Heart right ventricle (tissue), 16 donors: Measurements from ENCODE around the gene ULK4. TPM values are rescaled to one million over a fixed set of nuclear protein-coding genes. Genes with fewer than 3 reads are reported as not detected.

Source experiments
- ATAC-seq, 8 donors: fragments of 200-7000 bp; cut with Tn5 transposase; one replicate each; pipeline ENCODE4 v1.9.1; 2020; ENCODE audit warnings: mild to moderate bottlenecking in 8 of 8, moderate library complexity in 8 of 8, moderate number of reproducible peaks in 1 of 8
- DNase-seq, 2 donors: peaks; one replicate each; pipeline ENCODE4 v3.0.0-alpha.2; 2020
- H3K27ac ChIP-seq, 10 donors: fragments of 200-600 bp; sonication (generic) in 2 of 10; one replicate each; pipeline versions ENCODE4 v1.5.0 to v1.8.0; 2020 to 2022; ENCODE audit warnings: mild to moderate bottlenecking in 3 of 10
- H3K27me3 ChIP-seq, 7 donors: fragments of 200-600 bp; one replicate each; pipeline ENCODE4 v1.8.0; 2021 to 2022; ENCODE audit warnings: mild to moderate bottlenecking in 2 of 7
- H3K36me3 ChIP-seq, 9 donors: fragments of 200-600 bp; sonication (generic) in 1 of 9; one replicate each; pipeline versions ENCODE4 v1.5.0 to v1.8.0; 2020 to 2022; ENCODE audit warnings: mild to moderate bottlenecking in 2 of 9
- H3K4me1 ChIP-seq, 9 donors: fragments of 200-600 bp; sonication (generic) in 1 of 9; one replicate each; pipeline versions ENCODE4 v1.5.0 to v1.8.0; 2020 to 2022; ENCODE audit warnings: mild to moderate bottlenecking in 4 of 9
- H3K4me3 ChIP-seq, 10 donors: fragments of 200-600 bp; sonication (generic) in 2 of 10; one replicate each; pipeline versions ENCODE4 v1.5.0 to v1.8.0; 2020 to 2022; ENCODE audit warnings: mild to moderate bottlenecking in 7 of 10, moderate library complexity in 2 of 10
- H3K9me3 ChIP-seq, 11 donors: fragments of 200-600 bp in 10 of 11; sonication (generic) in 2 of 11; one replicate each; pipeline versions ENCODE4 v1.5.0 to v1.8.0; 2013 to 2022; ENCODE audit warnings: mild to moderate bottlenecking in 2 of 11, control low read depth in 1 of 11, moderate library complexity in 1 of 11
- WGBS, 2 donors: extraction: QIAGEN DNeasy Blood & Tissue Kit; methylation state at CpG; one replicate each; pipeline ENCODE4 v1.1.7; 2013; ENCODE audit warnings: inconsistent platforms in 1 of 2; 5-methylcytosine and 5-hydroxymethylcytosine counted together
- intact Hi-C, 10 donors: fragments of 100-400 bp; cut with DNase I; formaldehyde crosslinking; loops; one replicate each; pipeline versions ENCODE4 v1.11.1 to v1.14.2; 2022
- polyA plus RNA-seq, 2 donors: library from polyadenylated mRNA; stranded (reverse); fragments of 200-250 nt; gene quantifications; one replicate each; pipeline ENCODE4 v1.2.3, GENCODE V29; 2013
- total RNA-seq, 10 donors: library from RNA; stranded (reverse); fragmentation: NEBNext Ultra II Directional in 3 of 10; extraction: Animal tissue kit (Norgen Biotek cat#: 25700) in 3 of 10; gene quantifications; one replicate each; pipeline versions ENCODE4 v1.2.1 to v1.2.4, GENCODE V29; 2021 to 2023
- TF ChIP-seq, protein P1 (sequence below), 9 donors: fragments of 200-600 bp; sonication (generic) in 2 of 9; IDR thresholded peaks; one replicate each; pipeline versions ENCODE4 v1.5.0 to v1.8.0; 2021 to 2022; ENCODE audit warnings: antibody characterized with exemption in 9 of 9, mild to moderate bottlenecking in 5 of 9, moderate library complexity in 1 of 9
- donor health status: Arrhythmogenic right ventricular cardiomyopathy.
- donor health status: ischemic (EF 13 %, LVEDD 7.1; RV severe dilation, severe dysfunction).
- donor health status: healthy with polysubstance abuse.
- donor health status: DM: no; HTN: yes; CAD: no.
- donor health status: DM: no; HTN: no; CAD: no.
- donor health status: ischemic (EF 25% LVEDD 6.9; RV normal size, moderate dysfunction).
- donor health status: ischemic (EF 25% LVEDD 5.7; RV mildly dilated, moderate dysfunction).
- donor health status: healthy.
- donor health status: DM: yes; HTN: yes; CAD: no.
- donor health status: Ischemic cardiomyopathy.
- donor health status: ischemic (EF 35%, LVEDD 5.7; RV mildly dilated, moderate dysfunction).
- donor health status: nonischemic (EF 11% LVEDD 7.7; RV severe dilation, severe dysfunction).
- donor health status: DM: yes; HTN: yes; CAD: no.
- donor health status: PGD.
- donor health status: ischemic (EF 29% LVEDD 5.4; RV normal size, mild dysfunction).
- donor health status: nonischemic (EF 23%, LVEDD 6.1; RV moderate dilation, normal function).

The ULK4 gene
- total and polyA plus RNA-seq, 12 donors, result 1.4 to 11.4 (median 2.6) TPM

GRCh38 chr3:41224120-41224806 lies 737.6 kb downstream of the ULK4 start:
- WGBS, 2 donors, result 51 to 56% methylated on average over 3 of the region's 3 CpGs
- DNase-seq, result peak in 1 of 2 donors; percentile 37
- Histone ChIP-seq H3K27me3 (no peaks in the 10 kb centered on the region), H3K4me1 (peaks cover 21 to 76% (median 64%) of the 10 kb centered on the region in 9 donors), H3K27ac (peak overlapping the region in 6 of 10 donors; percentile 1 to 52 (median 40)), H3K36me3 (peaks cover 0 to 55% (median 43%) of the 10 kb centered on the region in 9 donors), H3K9me3 (no peaks in the 10 kb centered on the region), H3K4me3 (no peak overlapping the region)
- ATAC-seq, result peak; percentile 90 to 96 (median 92)
- TF ChIP-seq, protein P1, sequence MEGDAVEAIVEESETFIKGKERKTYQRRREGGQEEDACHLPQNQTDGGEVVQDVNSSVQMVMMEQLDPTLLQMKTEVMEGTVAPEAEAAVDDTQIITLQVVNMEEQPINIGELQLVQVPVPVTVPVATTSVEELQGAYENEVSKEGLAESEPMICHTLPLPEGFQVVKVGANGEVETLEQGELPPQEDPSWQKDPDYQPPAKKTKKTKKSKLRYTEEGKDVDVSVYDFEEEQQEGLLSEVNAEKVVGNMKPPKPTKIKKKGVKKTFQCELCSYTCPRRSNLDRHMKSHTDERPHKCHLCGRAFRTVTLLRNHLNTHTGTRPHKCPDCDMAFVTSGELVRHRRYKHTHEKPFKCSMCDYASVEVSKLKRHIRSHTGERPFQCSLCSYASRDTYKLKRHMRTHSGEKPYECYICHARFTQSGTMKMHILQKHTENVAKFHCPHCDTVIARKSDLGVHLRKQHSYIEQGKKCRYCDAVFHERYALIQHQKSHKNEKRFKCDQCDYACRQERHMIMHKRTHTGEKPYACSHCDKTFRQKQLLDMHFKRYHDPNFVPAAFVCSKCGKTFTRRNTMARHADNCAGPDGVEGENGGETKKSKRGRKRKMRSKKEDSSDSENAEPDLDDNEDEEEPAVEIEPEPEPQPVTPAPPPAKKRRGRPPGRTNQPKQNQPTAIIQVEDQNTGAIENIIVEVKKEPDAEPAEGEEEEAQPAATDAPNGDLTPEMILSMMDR (IDR thresholded peaks at IDR 0.05), result no peak
- intact Hi-C loops, result no loop called here

DNA sequence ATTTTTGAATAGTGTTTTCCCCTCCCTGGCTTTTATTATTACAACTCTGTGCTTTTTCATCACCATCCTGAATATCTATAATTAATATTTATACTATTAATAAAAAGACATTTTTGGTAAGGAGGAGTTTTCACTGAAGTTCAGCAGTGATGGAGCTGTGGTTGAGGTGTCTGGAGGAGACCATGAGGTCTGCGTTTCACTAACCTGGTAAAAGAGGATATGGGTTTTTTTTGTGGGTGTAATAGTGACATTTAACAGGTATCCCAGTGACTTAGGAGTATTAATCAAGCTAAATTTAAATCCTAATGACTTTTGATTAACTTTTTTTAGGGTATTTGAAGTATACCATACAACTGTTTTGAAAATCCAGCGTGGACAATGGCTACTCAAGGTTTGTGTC lies 738.2 kb downstream of the ULK4 start:
- intact Hi-C loops, result no loop called here
- no peak overlapping the region for H3K4me3 ChIP-seq
- H3K27ac ChIP-seq, result peak overlapping the region in 6 of 10 donors; percentile 1 to 52 (median 40)
- WGBS, 2 donors, result 67 to 74% methylated on average over 2 of the region's 2 CpGs
- peaks cover 0 to 49% (median 42%) of the 10 kb centered on the region in 9 donors for H3K36me3 ChIP-seq
- peaks cover 21 to 76% (median 65%) of the 10 kb centered on the region in 9 donors for H3K4me1 ChIP-seq
- TF ChIP-seq, protein P1 (IDR thresholded peaks at IDR 0.05), result no peak
- DNase-seq, result no peak
- H3K27me3 ChIP-seq, result no peaks in the 10 kb centered on the region
- ATAC-seq, result no peak
- H3K9me3 ChIP-seq, result no peaks in the 10 kb centered on the region

DNA sequence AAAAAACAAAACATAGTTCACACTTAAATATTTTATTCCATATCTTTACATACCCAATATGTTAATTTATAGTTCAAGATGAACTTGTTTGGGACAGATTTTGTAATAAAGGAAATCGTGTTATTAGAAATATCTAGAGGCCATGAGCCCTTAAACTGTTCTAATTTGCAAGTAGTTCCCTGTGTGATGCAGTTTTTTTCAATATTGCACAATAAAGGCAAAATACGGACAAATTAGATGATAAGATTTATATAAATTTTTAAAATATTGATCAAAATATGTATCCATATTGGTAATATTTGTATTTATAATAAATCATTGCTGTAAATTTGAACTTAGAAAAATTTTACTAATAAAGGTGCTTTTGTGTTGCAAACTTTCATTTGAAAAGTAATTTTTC lies 738.8 kb downstream of the ULK4 start:
- TF ChIP-seq, protein P1 (IDR thresholded peaks at IDR 0.05), result no peak
- Histone ChIP-seq H3K9me3 (no peaks in the 10 kb centered on the region), H3K4me3 (no peak overlapping the region), H3K4me1 (peaks cover 21 to 76% (median 69%) of the 10 kb centered on the region in 9 donors), H3K27ac (no peak overlapping the region), H3K27me3 (no peaks in the 10 kb centered on the region), H3K36me3 (peaks cover 0 to 43% (median 36%) of the 10 kb centered on the region in 9 donors)
- no peak for DNase-seq
- ATAC-seq, result no peak
- intact Hi-C loops, result no loop called here
- 76 to 80% methylated on average over 2 of the region's 2 CpGs for WGBS, 2 donors

- H3K4me3 ChIP-seq, result no peak overlapping the region
- TF ChIP-seq, protein P1 (IDR thresholded peaks at IDR 0.05), result no peak
Measured at GRCh38 chr3:41222501-41222900, 739.4 kb downstream of the ULK4 start.

More at GRCh38 chr3:41222501-41222900, 739.4 kb downstream of the ULK4 start:
- DNase-seq (no peak), ATAC-seq (no peak)
- 69 to 71% methylated on average over 3 of the region's 3 CpGs for WGBS, 2 donors
- H3K4me1 ChIP-seq, result peaks cover 21 to 80% (median 74%) of the 10 kb centered on the region in 9 donors
- no peaks in the 10 kb centered on the region for H3K9me3 ChIP-seq
- no peak overlapping the region for H3K27ac ChIP-seq
- no peaks in the 10 kb centered on the region for H3K27me3 ChIP-seq
- intact Hi-C loops, result no loop called here
- H3K36me3 ChIP-seq, result peaks cover 0 to 37% (median 30%) of the 10 kb centered on the region in 9 donors
